ENCODE results near the gene POLL.

POLL gene

GRCh38 chr10:101563007-101563406 lies 25.1 kb downstream of the POLL start:
- Histone ChIP-seq H3K4me1 (ENCODE audit: control insufficient read depth, low read length) (peaks cover 11% of the 10 kb centered on the region), H3K4me3 (ENCODE audit: low read length) (no peak overlapping the region), H3K36me3 (ENCODE audit: control insufficient read depth, low read length) (no peaks in the 10 kb centered on the region), H3F3A (ENCODE audit: control insufficient read depth, insufficient read depth) (no peaks in the 10 kb centered on the region), H3K79me2 (ENCODE audit: control insufficient read depth, low read length) (no peaks in the 10 kb centered on the region), H3K27me3 (ENCODE audit: control insufficient read depth, low read length) (peaks cover 29% of the 10 kb centered on the region), H3K27ac (ENCODE audit: low read depth, low read length) (no peak overlapping the region), H4K20me1 (ENCODE audit: control insufficient read depth, insufficient read depth, low read depth, low read length) (no peaks in the 10 kb centered on the region), H3K9me2 (replicated peaks; ENCODE audit: control insufficient read depth, low read length) (no peaks in the 10 kb centered on the region), H3K4me2 (ENCODE audit: low read length) (no peak overlapping the region), H3K9me3 (ENCODE audit: control insufficient read depth, insufficient read depth, low read length) (no peaks in the 10 kb centered on the region)
- TF ChIP-seq EZH2phosphoT487 (IDR thresholded peaks at IDR 0.05; ENCODE audit: borderline replicate concordance, low read length) (no peak), CTCF (IDR thresholded peaks at IDR 0.05; ENCODE audit: low read depth, low read length, poor library complexity, severe bottlenecking) (no peak)

- Histone ChIP-seq H4K20me1 (ENCODE audit: control insufficient read depth, insufficient read depth, low read depth, low read length) (no peaks in the 10 kb centered on the region), H3F3A (ENCODE audit: control insufficient read depth, insufficient read depth) (no peaks in the 10 kb centered on the region), H3K4me2 (ENCODE audit: low read length) (no peak overlapping the region), H3K4me1 (ENCODE audit: control insufficient read depth, low read length) (peaks cover 11% of the 10 kb centered on the region), H3K79me2 (ENCODE audit: control insufficient read depth, low read length) (no peaks in the 10 kb centered on the region), H3K9me2 (replicated peaks; ENCODE audit: control insufficient read depth, low read length) (no peaks in the 10 kb centered on the region), H3K9me3 (ENCODE audit: control insufficient read depth, insufficient read depth, low read length) (no peaks in the 10 kb centered on the region), H3K27ac (ENCODE audit: low read depth, low read length) (no peak overlapping the region), H3K27me3 (ENCODE audit: control insufficient read depth, low read length) (peaks cover 25% of the 10 kb centered on the region), H3K36me3 (ENCODE audit: control insufficient read depth, low read length) (no peaks in the 10 kb centered on the region), H3K4me3 (ENCODE audit: low read length) (no peak overlapping the region)
- no peak for TF ChIP-seq EZH2phosphoT487 (IDR thresholded peaks at IDR 0.05; ENCODE audit: borderline replicate concordance, low read length)
- TF ChIP-seq CTCF (IDR thresholded peaks at IDR 0.05; ENCODE audit: low read depth, low read length, poor library complexity, severe bottlenecking), result no peak
Observed at GRCh38 chr10:101562231-101562630, 25.8 kb downstream of the POLL start.

- Histone ChIP-seq H3K4me1 (ENCODE audit: control insufficient read depth, low read length) (peaks cover 3% of the 10 kb centered on the region), H3K79me2 (ENCODE audit: control insufficient read depth, low read length) (no peaks in the 10 kb centered on the region), H3K27me3 (ENCODE audit: control insufficient read depth, low read length) (peaks cover 15% of the 10 kb centered on the region)
Observed at GRCh38 chr10:101561068-101561915, 26.8 kb downstream of the POLL start.

More at GRCh38 chr10:101561068-101561915, 26.8 kb downstream of the POLL start:
- H3K4me3 ChIP-seq (ENCODE audit: low read length), result no peak overlapping the region
- no peaks in the 10 kb centered on the region for H3K9me2 ChIP-seq (replicated peaks; ENCODE audit: control insufficient read depth, low read length)
- H3F3A ChIP-seq (ENCODE audit: control insufficient read depth, insufficient read depth), result no peaks in the 10 kb centered on the region
- TF ChIP-seq EZH2phosphoT487 (IDR thresholded peaks at IDR 0.05; ENCODE audit: borderline replicate concordance, low read length) (no peak), CTCF (IDR thresholded peaks at IDR 0.05; ENCODE audit: low read depth, low read length, poor library complexity, severe bottlenecking) (no peak)
- no peak overlapping the region for H3K27ac ChIP-seq (ENCODE audit: low read depth, low read length)
- no peaks in the 10 kb centered on the region for H4K20me1 ChIP-seq (ENCODE audit: control insufficient read depth, insufficient read depth, low read depth, low read length)
- H3K9me3 ChIP-seq (ENCODE audit: control insufficient read depth, insufficient read depth, low read length), result no peaks in the 10 kb centered on the region
- H3K36me3 ChIP-seq (ENCODE audit: control insufficient read depth, low read length), result no peaks in the 10 kb centered on the region
- no peak overlapping the region for H3K4me2 ChIP-seq (ENCODE audit: low read length)

Measured in DOHH2 (cell line).